AG04449 (cell line): Measurements from ENCODE around the gene MSRB1.

ENCODE experiments used
- CTCF ChIA-PET: fragments of 350-600 bp; formaldehyde crosslinking; extraction: SDS; loops from one replicate; lab custom pipeline; 2021; ENCODE audit warnings: antibody characterized with exemption; lab: Yijun Ruan, JAX
- POLR2A ChIA-PET: fragments of 400-600, 350-600 bp; formaldehyde crosslinking; extraction: SDS; loops from one replicate; lab custom pipeline; 2020; ENCODE audit warnings: antibody characterized with exemption, inconsistent platforms; lab: Yijun Ruan, JAX
- DNase-seq: peaks from one replicate; pipeline ENCODE4 v3.0.0-alpha.2; 2010; ENCODE audit warnings: low read depth, low spot score
- H3K4me3 ChIP-seq: 2 replicates; pipeline ENCODE4 v1.5.1; 2011; ENCODE audit warnings: low read depth, mild to moderate bottlenecking, control low read depth, low read length
- CTCF ChIP-seq: IDR thresholded peaks from one replicate; pipeline ENCODE4 v1.5.1; 2011; ENCODE audit warnings: mild to moderate bottlenecking, moderate library complexity, low read length, control low read depth, inconsistent platforms; ENCODE audit not compliant: insufficient read depth; ENCODE audit errors: missing control alignments

MSRB1 gene

GRCh38 chr16:1990101-1990350, 47.0 kb upstream of the MSRB1 start:
- no peak for TF ChIP-seq CTCF
- POLR2A ChIA-PET: interaction anchor here (2.3 kb wide), 1 partner anchor 25 kb away, joined by 8 read pairs; the partner anchor contains the start of gene RPS2
- no peak for DNase-seq
- H3K4me3 ChIP-seq: no peak overlapping the region; the same call in 1 of the 2 replicates
- CTCF ChIA-PET: interaction anchor here (16.4 kb wide), 1 partner anchor 13 kb away, joined by 163 read pairs; no protein-coding TSS in a partner anchor

GRCh38 chr16:1989209-1990100, 46.5 kb upstream of the MSRB1 start, which contains the start of gene SYNGR3:
SYNGR3 (plus strand) TSS chr16:1989970; CDS start chr16:1990103, 133 bp downstream.
- ChIA-PET CTCF (interaction anchor here (1.2 to 16.4 kb wide), 2 partner anchors 14 to 151 kb away, joined by 5 to 163 read pairs; no protein-coding TSS in a partner anchor), POLR2A (no interaction called here)
- no peak within 1 kb of the TSS; the same call in 1 of the 2 replicates for H3K4me3 ChIP-seq
- no peak for TF ChIP-seq CTCF
- DNase-seq: no peak

- DNase-seq: no peak
- POLR2A ChIA-PET: interaction anchor here (1.6 kb wide), 1 partner anchor 168 kb away, joined by 4 read pairs; the partner anchor contains the start of gene TRAF7
- H3K4me3 ChIP-seq: no peak overlapping the region
- CTCF ChIA-PET: interaction anchor here (0.6 to 16.4 kb wide), 2 partner anchors 16 to 153 kb away, joined by 4 to 163 read pairs; no protein-coding TSS in a partner anchor
- TF ChIP-seq CTCF: no peak
Measured at GRCh38 chr16:1987198-1987597, 44.2 kb upstream of the MSRB1 start.

- POLR2A ChIA-PET: interaction anchor here (0.5 to 1.2 kb wide), 3 partner anchors 8 to 21 kb away, joined by 3 read pairs; partner anchors contain the start of gene RPS2
- no peak for TF ChIP-seq CTCF
- peak overlapping the region; percentile 71 for H3K4me3 ChIP-seq
- DNase-seq: no peak
- CTCF ChIA-PET: interaction anchor here (0.9 to 16.4 kb wide), 4 partner anchors 7 to 162 kb away, joined by 3 to 163 read pairs (median 22); no protein-coding TSS in a partner anchor
Measured at GRCh38 chr16:1985466-1986150, 42.6 kb upstream of the MSRB1 start.

- ChIA-PET POLR2A (interaction anchor here (0.7 to 1.5 kb wide), 8 partner anchors 12 to 156 kb away, joined by 3 to 9 read pairs (median 4); partner anchors contain the start of genes RPS2 and TBL3), CTCF (interaction anchor here (0.5 to 16.4 kb wide), 7 partner anchors 9 to 163 kb away, joined by 3 to 163 read pairs (median 3); no protein-coding TSS in a partner anchor)
- DNase-seq: no peak
- peak overlapping the region; percentile 71 for H3K4me3 ChIP-seq
- TF ChIP-seq CTCF: no peak
Measured at GRCh38 chr16:1984347-1985225, 41.6 kb upstream of the MSRB1 start.
